ENCODE data around the gene ERBB2. TPM values are rescaled to one million over a fixed set of nuclear protein-coding genes. Genes with fewer than 3 reads are reported as not detected.

The ERBB2 gene
- total RNA-seq, 1 experiment from 2014 or later = 11.9 TPM

GRCh38 chr17:39732586-39732985 lies 32.7 kb downstream of the ERBB2 start:
- in situ Hi-C loops (cut with HindIII; ENCODE audit: low pct_unique_long_range_greater_than_20kb, low sequenced_read_pairs) = no loop called here
- DNase-seq (ENCODE audit: low read depth, low spot score) = no peak

DNA sequence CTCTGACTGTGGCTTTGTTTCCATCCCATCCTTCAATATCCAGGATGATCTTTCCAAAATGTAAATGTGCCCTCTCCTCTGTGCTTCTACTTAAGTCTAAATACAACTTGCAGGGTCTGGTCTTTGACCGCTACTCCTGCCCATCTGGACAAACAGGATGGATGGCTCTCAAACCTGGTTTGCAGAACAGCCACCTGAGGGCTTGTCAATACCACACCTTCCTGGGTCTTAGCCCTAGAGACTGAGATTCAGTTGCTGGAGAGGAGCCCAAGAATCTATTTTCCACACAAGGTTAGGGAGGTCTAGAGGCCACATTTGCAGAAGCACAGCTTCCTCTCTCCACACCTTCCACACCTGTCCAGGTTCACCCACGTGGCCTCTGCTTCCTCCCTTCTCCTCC lies 36.0 kb downstream of the ERBB2 start:
- in situ Hi-C loops (cut with HindIII; ENCODE audit: low pct_unique_long_range_greater_than_20kb, low sequenced_read_pairs) = no loop called here
- no peak for DNase-seq (ENCODE audit: low read depth, low spot score)

GRCh38 chr17:39736319-39737165 lies 36.7 kb downstream of the ERBB2 start:
- peak; percentile 33 for DNase-seq (ENCODE audit: low read depth, low spot score)
- in situ Hi-C loops (cut with HindIII; ENCODE audit: low pct_unique_long_range_greater_than_20kb, low sequenced_read_pairs) = no loop called here

GRCh38 chr17:39737206-39737759 lies 37.4 kb downstream of the ERBB2 start:
- in situ Hi-C loops (cut with HindIII; ENCODE audit: low pct_unique_long_range_greater_than_20kb, low sequenced_read_pairs) = no loop called here

GRCh38 chr17:39737760-39738567 lies 38.1 kb downstream of the ERBB2 start, which contains the start of gene GRB7:
Gene GRB7 (plus strand): TSS chr17:39737938. CDS start chr17:39742302, 4,364 bp downstream.
- in situ Hi-C loops (cut with HindIII; ENCODE audit: low pct_unique_long_range_greater_than_20kb, low sequenced_read_pairs) = no loop called here
- no peak for DNase-seq (ENCODE audit: low read depth, low spot score)

More at GRCh38 chr17:39737206-39737759, 37.4 kb downstream of the ERBB2 start:
- DNase-seq (ENCODE audit: low read depth, low spot score) = no peak

GRCh38 chr17:39738568-39738901 lies 38.7 kb downstream of the ERBB2 start:
- in situ Hi-C loops (cut with HindIII; ENCODE audit: low pct_unique_long_range_greater_than_20kb, low sequenced_read_pairs) = no loop called here
- no peak for DNase-seq (ENCODE audit: low read depth, low spot score)

- DNase-seq (ENCODE audit: low read depth, low spot score) = no peak
- in situ Hi-C loops (cut with HindIII; ENCODE audit: low pct_unique_long_range_greater_than_20kb, low sequenced_read_pairs) = no loop called here
Measured at GRCh38 chr17:39738983-39739884, 39.4 kb downstream of the ERBB2 start.

DNA sequence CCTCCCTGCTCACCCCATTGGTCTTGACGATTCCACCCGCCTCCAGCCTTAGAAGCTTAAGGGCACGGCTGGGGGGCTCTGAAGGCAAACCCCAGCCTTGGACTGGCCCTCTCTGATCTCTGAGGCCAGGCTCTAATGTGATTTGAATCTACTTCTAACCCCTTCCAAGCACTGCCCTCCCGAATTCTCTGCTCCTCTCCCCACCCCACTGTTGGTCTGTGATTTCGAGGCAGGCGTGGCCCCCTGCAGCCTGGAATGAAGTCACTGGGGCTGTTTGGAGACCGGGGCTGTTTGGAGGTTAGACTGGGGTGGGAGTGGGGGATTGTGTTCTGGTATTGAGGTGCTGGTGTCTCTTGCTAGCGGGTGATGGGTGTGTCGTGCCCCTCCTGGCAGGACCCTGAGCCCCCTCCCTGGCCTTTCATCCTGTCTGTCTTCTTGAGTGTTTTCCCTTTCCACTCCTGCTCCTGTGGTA lies 40.1 kb downstream of the ERBB2 start:
- in situ Hi-C loops (cut with HindIII; ENCODE audit: low pct_unique_long_range_greater_than_20kb, low sequenced_read_pairs) = no loop called here
- DNase-seq (ENCODE audit: low read depth, low spot score) = no peak

DNA sequence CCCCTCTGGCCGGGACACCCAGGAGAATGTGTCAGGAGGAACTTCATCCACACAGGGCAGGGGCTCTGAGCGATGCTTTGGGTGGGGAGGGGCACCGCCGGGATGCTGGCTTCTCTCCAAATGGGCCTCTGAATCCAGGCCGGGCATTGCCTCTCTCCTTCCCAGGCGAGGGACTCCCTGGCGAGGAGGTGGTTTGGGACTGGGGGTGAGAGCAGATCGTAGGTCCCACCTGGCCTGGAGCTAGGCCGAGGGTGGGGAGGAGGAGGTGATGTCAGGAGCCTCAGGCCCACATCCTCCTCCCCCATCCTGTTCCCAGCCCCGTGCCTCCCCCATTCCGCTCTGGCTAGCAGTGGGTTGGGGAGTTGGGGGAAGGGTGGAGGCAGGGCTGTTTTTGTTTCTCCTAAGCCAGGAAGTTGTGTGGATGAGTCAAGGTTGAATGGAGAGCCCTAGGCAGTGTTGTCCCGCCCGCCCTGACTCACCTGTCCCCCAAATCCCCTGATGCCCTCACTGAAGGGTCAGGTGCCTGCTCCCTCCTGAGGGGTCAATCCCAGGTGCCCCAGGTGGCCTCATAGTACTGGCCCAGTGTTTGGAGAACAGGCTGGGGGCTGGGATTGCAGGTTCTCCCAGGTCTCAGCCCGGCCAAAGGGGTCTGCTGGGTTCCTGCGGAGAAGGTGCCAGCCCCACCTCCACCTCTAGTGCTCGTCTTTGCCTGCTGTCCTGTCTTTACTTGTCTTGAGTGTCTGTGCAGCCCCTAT lies 40.7 kb downstream of the ERBB2 start:
- in situ Hi-C loops (cut with HindIII; ENCODE audit: low pct_unique_long_range_greater_than_20kb, low sequenced_read_pairs) = no loop called here
- no peak for DNase-seq (ENCODE audit: low read depth, low spot score)

- in situ Hi-C loops (cut with HindIII; ENCODE audit: low pct_unique_long_range_greater_than_20kb, low sequenced_read_pairs) = no loop called here
- no peak for DNase-seq (ENCODE audit: low read depth, low spot score)
Measured at GRCh38 chr17:39742126-39742855, 42.4 kb downstream of the ERBB2 start.

DNA sequence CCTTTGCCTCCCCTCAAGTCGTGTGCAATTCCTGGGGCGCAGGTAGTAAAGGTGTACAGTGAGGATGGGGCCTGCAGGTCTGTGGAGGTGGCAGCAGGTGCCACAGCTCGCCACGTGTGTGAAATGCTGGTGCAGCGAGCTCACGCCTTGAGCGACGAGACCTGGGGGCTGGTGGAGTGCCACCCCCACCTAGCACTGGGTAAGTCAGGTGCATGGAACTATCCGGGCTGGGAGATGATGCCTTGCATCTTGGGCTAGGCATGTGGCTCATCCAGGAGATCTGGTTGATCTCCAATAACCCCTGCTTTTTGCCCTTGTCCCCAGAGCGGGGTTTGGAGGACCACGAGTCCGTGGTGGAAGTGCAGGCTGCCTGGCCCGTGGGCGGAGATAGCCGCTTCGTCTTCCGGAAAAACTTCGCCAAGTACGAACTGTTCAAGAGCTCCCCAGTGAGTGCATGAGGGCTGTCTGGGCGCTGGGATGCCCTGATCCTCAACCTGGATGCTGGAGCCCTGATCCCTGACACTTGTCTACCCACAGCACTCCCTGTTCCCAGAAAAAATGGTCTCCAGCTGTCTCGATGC lies 43.1 kb downstream of the ERBB2 start:
- in situ Hi-C loops (cut with HindIII; ENCODE audit: low pct_unique_long_range_greater_than_20kb, low sequenced_read_pairs) = no loop called here
- no peak for DNase-seq (ENCODE audit: low read depth, low spot score)

- DNase-seq (ENCODE audit: low read depth, low spot score) = no peak
Measured at GRCh38 chr17:39744075-39744835, 44.4 kb downstream of the ERBB2 start.

DNA sequence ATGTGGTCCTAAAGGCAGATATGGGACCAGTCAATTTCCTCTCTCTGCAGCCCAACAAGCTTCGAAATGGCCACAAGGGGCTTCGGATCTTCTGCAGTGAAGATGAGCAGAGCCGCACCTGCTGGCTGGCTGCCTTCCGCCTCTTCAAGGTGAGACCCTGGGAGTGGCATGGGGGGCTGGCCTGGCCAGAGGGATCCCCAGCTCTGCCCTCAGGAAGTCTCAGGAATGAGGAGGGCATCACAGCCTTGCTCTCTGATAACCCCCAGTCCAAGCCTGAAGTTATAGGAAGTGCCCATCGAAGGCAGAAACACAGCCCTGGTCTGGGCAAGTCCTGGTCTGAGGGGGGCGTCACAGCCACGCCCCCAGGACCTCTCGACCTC lies 45.0 kb downstream of the ERBB2 start:
- in situ Hi-C loops (cut with HindIII; ENCODE audit: low pct_unique_long_range_greater_than_20kb, low sequenced_read_pairs) = no loop called here
- no peak for DNase-seq (ENCODE audit: low read depth, low spot score)

More at GRCh38 chr17:39744075-39744835, 44.4 kb downstream of the ERBB2 start:
- in situ Hi-C loops (cut with HindIII; ENCODE audit: low pct_unique_long_range_greater_than_20kb, low sequenced_read_pairs) = no loop called here

GRCh38 chr17:39745335-39746144 lies 45.7 kb downstream of the ERBB2 start:
- no peak for DNase-seq (ENCODE audit: low read depth, low spot score)
- in situ Hi-C loops (cut with HindIII; ENCODE audit: low pct_unique_long_range_greater_than_20kb, low sequenced_read_pairs) = no loop called here

GRCh38 chr17:39746145-39746461 lies 46.2 kb downstream of the ERBB2 start:
- DNase-seq (ENCODE audit: low read depth, low spot score) = no peak
- in situ Hi-C loops (cut with HindIII; ENCODE audit: low pct_unique_long_range_greater_than_20kb, low sequenced_read_pairs) = no loop called here

Measured in SK-MEL-5 (cell line).